ENCODE results near the gene HFM1. TPM values are rescaled to one million over a fixed set of nuclear protein-coding genes. Genes with fewer than 3 reads are reported as not detected.

The HFM1 gene
- total RNA-seq, 2 donors from 2014 or later = 0.99 to 2.9 TPM

- no peaks in the 10 kb centered on the region for H3K4me1 ChIP-seq
- intact Hi-C loops (cut with DNase I) = no loop called here
- DNase-seq (no peak), ATAC-seq (no peak)
- 61 to 71% methylated on average over 4 of the region's 4 CpGs for WGBS, 2 donors
- H3K27ac ChIP-seq = no peak overlapping the region
- TF ChIP-seq CTCF (IDR thresholded peaks at IDR 0.05) = no peak
- no peak for TF ChIP-seq POLR2A (IDR thresholded peaks at IDR 0.05)
- H3K9me3 ChIP-seq = no peaks in the 10 kb centered on the region
- no peaks in the 10 kb centered on the region for H3K27me3 ChIP-seq
- no peaks in the 10 kb centered on the region for H3K36me3 ChIP-seq (replicated peaks in 1 of 2; ENCODE audit: insufficient read depth in 1 of 2, low read depth in 2 of 2)
- H3K4me3 ChIP-seq = no peak overlapping the region
These were observed 7.0 kb downstream of the HFM1 start for GRCh38 chr1:91397605-91398004.

DNA sequence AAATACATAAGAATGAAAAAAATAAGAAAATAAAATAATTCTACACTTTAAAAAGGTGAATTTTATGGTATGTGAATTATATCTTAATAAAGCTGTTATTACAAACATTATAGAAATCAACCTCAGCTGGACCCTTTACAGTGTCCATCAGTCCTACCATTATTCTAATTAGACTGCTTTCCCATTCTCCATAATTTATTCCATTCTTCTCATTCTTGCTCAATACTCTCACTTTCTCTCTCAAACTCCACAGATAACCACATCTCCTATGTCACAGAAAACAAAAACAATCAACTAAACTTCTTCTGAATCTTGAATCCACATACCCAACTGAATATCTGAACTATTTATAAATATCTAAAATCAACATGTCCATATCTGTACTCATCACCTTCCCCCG is 11.6 kb downstream of the HFM1 start:
- Histone ChIP-seq H3K4me3 (no peak overlapping the region), H3K27ac (no peak overlapping the region), H3K27me3 (no peaks in the 10 kb centered on the region), H3K4me1 (no peaks in the 10 kb centered on the region), H3K9me3 (no peaks in the 10 kb centered on the region), H3K36me3 (replicated peaks in 1 of 2; ENCODE audit: insufficient read depth in 1 of 2, low read depth in 2 of 2) (no peaks in the 10 kb centered on the region)
- 75 to 79% methylated on average over 1 of the region's 1 CpG for WGBS, 2 donors
- DNase-seq (no peak), ATAC-seq (no peak)
- TF ChIP-seq CTCF (IDR thresholded peaks at IDR 0.05) (no peak), POLR2A (IDR thresholded peaks at IDR 0.05) (no peak)
- intact Hi-C loops (cut with DNase I) = no loop called here

DNA sequence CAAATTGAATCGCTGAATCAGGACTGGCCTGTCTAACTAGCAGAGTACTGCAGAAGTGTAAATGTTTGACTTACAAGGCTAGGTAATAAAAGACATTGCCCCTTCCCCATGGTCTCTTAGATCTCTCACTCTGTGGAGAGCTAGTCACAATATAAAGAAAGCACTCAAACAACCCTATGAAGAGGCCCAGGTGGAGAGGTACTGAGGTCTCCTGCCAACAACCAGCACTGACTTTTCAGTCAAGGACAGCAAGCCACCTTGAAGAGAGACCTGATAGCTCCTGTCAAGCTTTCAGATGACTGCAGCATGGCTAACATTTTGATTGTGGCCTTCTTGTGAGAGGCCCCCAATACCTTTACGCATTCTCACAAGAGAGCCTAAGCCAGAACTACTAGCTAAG is 18.5 kb downstream of the HFM1 start:
- H3K36me3 ChIP-seq (replicated peaks in 1 of 2; ENCODE audit: insufficient read depth in 1 of 2, low read depth in 2 of 2) = no peaks in the 10 kb centered on the region
- no peak for TF ChIP-seq POLR2A (IDR thresholded peaks at IDR 0.05)
- no peak for TF ChIP-seq CTCF (IDR thresholded peaks at IDR 0.05)
- H3K27ac ChIP-seq = no peak overlapping the region
- no peaks in the 10 kb centered on the region for H3K27me3 ChIP-seq
- no peak overlapping the region for H3K4me3 ChIP-seq
- no peaks in the 10 kb centered on the region for H3K9me3 ChIP-seq
- intact Hi-C loops (cut with DNase I) = no loop called here
- ATAC-seq (no peak), DNase-seq (no peak)
- WGBS, 2 donors = 62 to 67% methylated on average over 2 of the region's 2 CpGs
- no peaks in the 10 kb centered on the region for H3K4me1 ChIP-seq

DNA sequence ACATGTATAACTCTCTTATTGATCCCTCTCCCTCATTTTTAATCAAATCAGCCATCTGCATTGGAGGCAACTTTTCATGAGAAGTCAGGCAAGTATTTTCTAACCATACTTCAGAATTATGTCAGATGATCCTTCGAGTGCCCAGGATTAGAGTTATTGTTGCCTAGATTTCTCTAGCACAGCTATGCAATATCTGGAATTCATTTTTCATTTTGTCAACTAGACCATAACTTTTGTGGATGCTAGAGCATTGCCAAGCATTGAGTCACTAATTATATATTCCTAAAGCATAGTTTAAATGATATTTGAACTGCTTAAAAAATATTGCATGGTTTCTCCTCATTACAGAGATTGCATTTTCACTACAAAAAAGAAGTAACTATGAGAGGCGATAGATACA is 21.2 kb downstream of the HFM1 start:
- no peaks in the 10 kb centered on the region for H3K9me3 ChIP-seq
- no peaks in the 10 kb centered on the region for H3K36me3 ChIP-seq (replicated peaks in 1 of 2; ENCODE audit: insufficient read depth in 1 of 2, low read depth in 2 of 2)
- H3K27me3 ChIP-seq = no peaks in the 10 kb centered on the region
- no peaks in the 10 kb centered on the region for H3K4me1 ChIP-seq
- TF ChIP-seq POLR2A (IDR thresholded peaks at IDR 0.05) (no peak), CTCF (IDR thresholded peaks at IDR 0.05) (no peak)
- no peak for DNase-seq
- no peak overlapping the region for H3K27ac ChIP-seq
- intact Hi-C loops (cut with DNase I) = no loop called here
- H3K4me3 ChIP-seq = no peak overlapping the region
- WGBS, 2 donors = 67 to 69% methylated on average over 2 of the region's 2 CpGs
- no peak for ATAC-seq

DNA sequence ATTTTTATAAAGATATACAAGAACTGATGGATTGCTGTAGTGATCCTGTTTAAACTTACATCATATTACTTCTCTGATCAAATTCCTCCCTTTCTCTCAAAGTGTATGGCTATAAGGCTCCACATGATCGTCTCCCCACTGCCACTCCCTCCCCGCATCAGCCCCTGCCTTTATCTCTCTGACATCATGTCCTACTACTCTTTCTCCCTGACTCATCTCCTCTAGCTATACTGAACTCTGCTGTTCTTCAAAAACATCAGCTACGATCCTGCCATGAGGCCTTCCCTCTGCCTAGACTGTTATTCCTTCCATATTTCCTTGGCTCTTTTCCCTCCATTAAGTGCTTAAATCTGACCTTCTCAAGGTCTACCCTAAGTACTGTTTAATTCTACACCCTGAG is 22.8 kb downstream of the HFM1 start:
- Histone ChIP-seq H3K27me3 (no peaks in the 10 kb centered on the region), H3K9me3 (no peaks in the 10 kb centered on the region), H3K36me3 (replicated peaks in 1 of 2; ENCODE audit: insufficient read depth in 1 of 2, low read depth in 2 of 2) (no peaks in the 10 kb centered on the region), H3K4me1 (no peaks in the 10 kb centered on the region), H3K27ac (no peak overlapping the region), H3K4me3 (no peak overlapping the region)
- TF ChIP-seq CTCF (IDR thresholded peaks at IDR 0.05) = no peak
- TF ChIP-seq POLR2A (IDR thresholded peaks at IDR 0.05) = no peak
- intact Hi-C loops (cut with DNase I) = no loop called here
- ATAC-seq (no peak), DNase-seq (no peak)
- 78 to 80% methylated on average over 3 of the region's 3 CpGs for WGBS, 2 donors

All from body of pancreas (tissue), 4 donors.